SK-N-SH treated with all-trans-retinoic acid at 6 μM for 48 hours (cell line): Measurements from ENCODE around the gene ZMIZ1.

Source experiments
- ATAC-seq: fragments of 200-7000 bp; cut with Tn5 transposase; 3 replicates; pipeline ENCODE4 v1.9.1; 2020; ENCODE audit warnings: mild to moderate bottlenecking, moderate library complexity
- ARNTL ChIP-seq: fragments of 450-650 bp; formaldehyde crosslinking; IDR thresholded peaks from 2 replicates; pipeline ENCODE4 v1.5.0; 2020; ENCODE audit warnings: low read depth, mild to moderate bottlenecking, moderate library complexity, borderline replicate concordance
- BACH2 ChIP-seq: fragments of 250-450 bp; sonication (Bioruptor Pico); IDR thresholded peaks from 2 replicates; pipeline ENCODE4 v1.9.0; 2021; ENCODE audit warnings: mild to moderate bottlenecking, borderline replicate concordance
- CSDC2 ChIP-seq: fragments of 250-450 bp; sonication (Bioruptor Pico); IDR thresholded peaks from 2 replicates; pipeline ENCODE4 v1.5.0; 2020; ENCODE audit warnings: mild to moderate bottlenecking, moderate library complexity
- GLIS3 ChIP-seq: fragments of 250-450 bp; sonication (Bioruptor Pico); IDR thresholded peaks from 2 replicates; pipeline ENCODE4 v1.5.0; 2020; ENCODE audit warnings: mild to moderate bottlenecking, moderate library complexity
- ISL1 ChIP-seq: fragments of 250-450 bp; sonication (Bioruptor Pico); IDR thresholded peaks from 2 replicates; pipeline ENCODE4 v2.1.2; 2022; ENCODE audit warnings: mild to moderate bottlenecking, moderate library complexity
- OSR1 ChIP-seq: fragments of 250-450 bp; sonication (Bioruptor Pico); IDR thresholded peaks from 2 replicates; pipeline ENCODE4 v1.8.0; 2022; ENCODE audit warnings: moderate library complexity, mild to moderate bottlenecking, inconsistent platforms
- PPARA ChIP-seq: fragments of 250-450 bp; sonication (Bioruptor Pico); IDR thresholded peaks from 2 replicates; pipeline ENCODE4 v1.5.0; 2020; ENCODE audit warnings: mild to moderate bottlenecking, borderline replicate concordance
- RARB ChIP-seq: fragments of 250-450 bp; sonication (Bioruptor Pico); IDR thresholded peaks from 2 replicates; pipeline ENCODE4 v1.8.0; 2021; ENCODE audit warnings: mild to moderate bottlenecking, moderate library complexity
- SNAI2 ChIP-seq: fragments of 250-450 bp; sonication (Bioruptor Pico); IDR thresholded peaks from 2 replicates; pipeline ENCODE4 v1.5.0; 2020; ENCODE audit warnings: mild to moderate bottlenecking, moderate library complexity
- TCF4 ChIP-seq: fragments of 250-450 bp; sonication (Bioruptor Pico); IDR thresholded peaks from 2 replicates; pipeline ENCODE4 v1.8.0; 2021; ENCODE audit warnings: mild to moderate bottlenecking, moderate library complexity, borderline replicate concordance
- TOX ChIP-seq: fragments of 250-450 bp; sonication (Bioruptor Pico); IDR thresholded peaks from 2 replicates; pipeline ENCODE4 v1.8.0; 2021; ENCODE audit warnings: mild to moderate bottlenecking, moderate library complexity, borderline replicate concordance
- ZC3H10 ChIP-seq: fragments of 250-450 bp; sonication (Bioruptor Pico); IDR thresholded peaks from 2 replicates; pipeline ENCODE4 v1.5.1; 2021; ENCODE audit warnings: mild to moderate bottlenecking, moderate library complexity
- ZFP3 ChIP-seq: fragments of 250-450 bp; sonication (Bioruptor Pico); IDR thresholded peaks from 2 replicates; pipeline ENCODE4 v1.5.0; 2020; ENCODE audit warnings: mild to moderate bottlenecking, moderate library complexity
- ZFP30 ChIP-seq: fragments of 450-650 bp; formaldehyde crosslinking; IDR thresholded peaks from 2 replicates; pipeline ENCODE4 v1.5.0; 2022; ENCODE audit warnings: mild to moderate bottlenecking, moderate library complexity
- ZNF565 ChIP-seq: fragments of 450-650 bp; formaldehyde crosslinking; conservative IDR thresholded peaks from 2 replicates; pipeline ENCODE4 v1.5.0; 2020; ENCODE audit warnings: low read depth, mild to moderate bottlenecking, moderate library complexity
- ZNF70 ChIP-seq: fragments of 450-650 bp; formaldehyde crosslinking; IDR thresholded peaks from 2 replicates; pipeline ENCODE4 v1.5.0; 2020; ENCODE audit warnings: mild to moderate bottlenecking, moderate library complexity
- ZNF8 ChIP-seq: fragments of 450-650 bp; formaldehyde crosslinking; IDR thresholded peaks from 2 replicates; pipeline ENCODE4 v1.5.0; 2020; ENCODE audit warnings: mild to moderate bottlenecking, moderate library complexity
- TF ChIP-seq, protein P1 (sequence below): fragments of 250-450 bp; sonication (Bioruptor Pico); IDR thresholded peaks from 2 replicates; pipeline ENCODE4 v1.5.1; 2020; ENCODE audit warnings: low read depth, mild to moderate bottlenecking, moderate library complexity
- TF ChIP-seq, protein P2 (sequence below): fragments of 250-450 bp; sonication (Bioruptor Pico); IDR thresholded peaks from 2 replicates; pipeline ENCODE4 v1.5.0; 2020; ENCODE audit warnings: mild to moderate bottlenecking, moderate library complexity
- TF ChIP-seq, protein P3 (sequence below): fragments of 250-450 bp; sonication (Bioruptor Pico); IDR thresholded peaks from 2 replicates; pipeline ENCODE4 v1.8.0; 2021; ENCODE audit warnings: low read depth, mild to moderate bottlenecking, moderate library complexity, borderline replicate concordance
- TF ChIP-seq, protein P4 (sequence below): fragments of 250-450 bp; sonication (Bioruptor Pico); IDR thresholded peaks from 2 replicates; pipeline ENCODE4 v1.8.0; 2020; ENCODE audit warnings: mild to moderate bottlenecking, moderate library complexity, borderline replicate concordance
- TF ChIP-seq, protein P5 (sequence below): fragments of 250-450 bp; sonication (Bioruptor Pico); IDR thresholded peaks from 2 replicates; pipeline ENCODE4 v1.5.1; 2021; ENCODE audit warnings: mild to moderate bottlenecking, moderate library complexity

ZMIZ1 gene

DNA sequence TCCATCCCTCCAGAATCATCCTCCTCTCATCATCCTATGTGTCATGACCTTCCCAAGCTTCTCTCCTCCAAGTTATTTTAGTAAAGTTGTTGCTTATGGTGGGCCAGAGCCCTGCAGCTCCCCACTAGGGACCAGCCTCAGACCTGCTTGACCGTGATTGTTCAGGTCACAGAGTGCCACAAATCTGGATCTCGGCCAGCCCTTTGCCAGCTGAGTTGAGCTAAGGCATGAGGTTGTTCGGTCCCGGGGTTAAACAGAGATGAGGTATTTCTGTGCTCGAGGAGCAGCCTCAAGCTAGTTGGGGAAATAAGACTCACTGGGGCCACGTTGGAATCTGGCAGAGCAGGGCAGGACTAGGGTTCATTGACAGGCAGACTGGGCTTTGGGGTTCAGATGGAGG is 212.2 kb downstream of the ZMIZ1 start:
- ATAC-seq, result no peak
- TF ChIP-seq, protein P1, sequence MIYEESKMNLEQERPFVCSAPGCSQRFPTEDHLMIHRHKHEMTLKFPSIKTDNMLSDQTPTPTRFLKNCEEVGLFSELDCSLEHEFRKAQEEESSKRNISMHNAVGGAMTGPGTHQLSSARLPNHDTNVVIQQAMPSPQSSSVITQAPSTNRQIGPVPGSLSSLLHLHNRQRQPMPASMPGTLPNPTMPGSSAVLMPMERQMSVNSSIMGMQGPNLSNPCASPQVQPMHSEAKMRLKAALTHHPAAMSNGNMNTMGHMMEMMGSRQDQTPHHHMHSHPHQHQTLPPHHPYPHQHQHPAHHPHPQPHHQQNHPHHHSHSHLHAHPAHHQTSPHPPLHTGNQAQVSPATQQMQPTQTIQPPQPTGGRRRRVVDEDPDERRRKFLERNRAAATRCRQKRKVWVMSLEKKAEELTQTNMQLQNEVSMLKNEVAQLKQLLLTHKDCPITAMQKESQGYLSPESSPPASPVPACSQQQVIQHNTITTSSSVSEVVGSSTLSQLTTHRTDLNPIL (CRISPR knock-in tag), result no peak
- TF ChIP-seq PPARA (CRISPR knock-in tag) (no peak), ZNF8 (CRISPR knock-in tag) (no peak), ZC3H10 (CRISPR knock-in tag) (no peak), ISL1 (CRISPR knock-in tag) (no peak), ZNF565 (CRISPR knock-in tag) (no peak), RARB (no peak), ZNF70 (no peak), ARNTL (CRISPR knock-in tag) (no peak), TOX (CRISPR knock-in tag) (no peak), CSDC2 (no peak), OSR1 (CRISPR knock-in tag) (no peak), TCF4 (CRISPR knock-in tag) (no peak)
- TF ChIP-seq, protein P2, sequence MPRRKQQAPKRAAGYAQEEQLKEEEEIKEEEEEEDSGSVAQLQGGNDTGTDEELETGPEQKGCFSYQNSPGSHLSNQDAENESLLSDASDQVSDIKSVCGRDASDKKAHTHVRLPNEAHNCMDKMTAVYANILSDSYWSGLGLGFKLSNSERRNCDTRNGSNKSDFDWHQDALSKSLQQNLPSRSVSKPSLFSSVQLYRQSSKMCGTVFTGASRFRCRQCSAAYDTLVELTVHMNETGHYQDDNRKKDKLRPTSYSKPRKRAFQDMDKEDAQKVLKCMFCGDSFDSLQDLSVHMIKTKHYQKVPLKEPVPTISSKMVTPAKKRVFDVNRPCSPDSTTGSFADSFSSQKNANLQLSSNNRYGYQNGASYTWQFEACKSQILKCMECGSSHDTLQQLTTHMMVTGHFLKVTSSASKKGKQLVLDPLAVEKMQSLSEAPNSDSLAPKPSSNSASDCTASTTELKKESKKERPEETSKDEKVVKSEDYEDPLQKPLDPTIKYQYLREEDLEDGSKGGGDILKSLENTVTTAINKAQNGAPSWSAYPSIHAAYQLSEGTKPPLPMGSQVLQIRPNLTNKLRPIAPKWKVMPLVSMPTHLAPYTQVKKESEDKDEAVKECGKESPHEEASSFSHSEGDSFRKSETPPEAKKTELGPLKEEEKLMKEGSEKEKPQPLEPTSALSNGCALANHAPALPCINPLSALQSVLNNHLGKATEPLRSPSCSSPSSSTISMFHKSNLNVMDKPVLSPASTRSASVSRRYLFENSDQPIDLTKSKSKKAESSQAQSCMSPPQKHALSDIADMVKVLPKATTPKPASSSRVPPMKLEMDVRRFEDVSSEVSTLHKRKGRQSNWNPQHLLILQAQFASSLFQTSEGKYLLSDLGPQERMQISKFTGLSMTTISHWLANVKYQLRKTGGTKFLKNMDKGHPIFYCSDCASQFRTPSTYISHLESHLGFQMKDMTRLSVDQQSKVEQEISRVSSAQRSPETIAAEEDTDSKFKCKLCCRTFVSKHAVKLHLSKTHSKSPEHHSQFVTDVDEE (CRISPR knock-in tag), result no peak
- TF ChIP-seq, protein P3, sequence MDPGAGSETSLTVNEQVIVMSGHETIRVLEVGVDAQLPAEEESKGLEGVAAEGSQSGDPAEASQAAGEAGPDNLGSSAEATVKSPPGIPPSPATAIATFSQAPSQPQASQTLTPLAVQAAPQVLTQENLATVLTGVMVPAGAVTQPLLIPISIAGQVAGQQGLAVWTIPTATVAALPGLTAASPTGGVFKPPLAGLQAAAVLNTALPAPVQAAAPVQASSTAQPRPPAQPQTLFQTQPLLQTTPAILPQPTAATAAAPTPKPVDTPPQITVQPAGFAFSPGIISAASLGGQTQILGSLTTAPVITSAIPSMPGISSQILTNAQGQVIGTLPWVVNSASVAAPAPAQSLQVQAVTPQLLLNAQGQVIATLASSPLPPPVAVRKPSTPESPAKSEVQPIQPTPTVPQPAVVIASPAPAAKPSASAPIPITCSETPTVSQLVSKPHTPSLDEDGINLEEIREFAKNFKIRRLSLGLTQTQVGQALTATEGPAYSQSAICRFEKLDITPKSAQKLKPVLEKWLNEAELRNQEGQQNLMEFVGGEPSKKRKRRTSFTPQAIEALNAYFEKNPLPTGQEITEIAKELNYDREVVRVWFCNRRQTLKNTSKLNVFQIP (CRISPR knock-in tag), result no peak
- TF ChIP-seq, protein P4, sequence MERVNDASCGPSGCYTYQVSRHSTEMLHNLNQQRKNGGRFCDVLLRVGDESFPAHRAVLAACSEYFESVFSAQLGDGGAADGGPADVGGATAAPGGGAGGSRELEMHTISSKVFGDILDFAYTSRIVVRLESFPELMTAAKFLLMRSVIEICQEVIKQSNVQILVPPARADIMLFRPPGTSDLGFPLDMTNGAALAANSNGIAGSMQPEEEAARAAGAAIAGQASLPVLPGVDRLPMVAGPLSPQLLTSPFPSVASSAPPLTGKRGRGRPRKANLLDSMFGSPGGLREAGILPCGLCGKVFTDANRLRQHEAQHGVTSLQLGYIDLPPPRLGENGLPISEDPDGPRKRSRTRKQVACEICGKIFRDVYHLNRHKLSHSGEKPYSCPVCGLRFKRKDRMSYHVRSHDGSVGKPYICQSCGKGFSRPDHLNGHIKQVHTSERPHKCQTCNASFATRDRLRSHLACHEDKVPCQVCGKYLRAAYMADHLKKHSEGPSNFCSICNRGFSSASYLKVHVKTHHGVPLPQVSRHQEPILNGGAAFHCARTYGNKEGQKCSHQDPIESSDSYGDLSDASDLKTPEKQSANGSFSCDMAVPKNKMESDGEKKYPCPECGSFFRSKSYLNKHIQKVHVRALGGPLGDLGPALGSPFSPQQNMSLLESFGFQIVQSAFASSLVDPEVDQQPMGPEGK (CRISPR knock-in tag), result no peak
- TF ChIP-seq, protein P5, sequence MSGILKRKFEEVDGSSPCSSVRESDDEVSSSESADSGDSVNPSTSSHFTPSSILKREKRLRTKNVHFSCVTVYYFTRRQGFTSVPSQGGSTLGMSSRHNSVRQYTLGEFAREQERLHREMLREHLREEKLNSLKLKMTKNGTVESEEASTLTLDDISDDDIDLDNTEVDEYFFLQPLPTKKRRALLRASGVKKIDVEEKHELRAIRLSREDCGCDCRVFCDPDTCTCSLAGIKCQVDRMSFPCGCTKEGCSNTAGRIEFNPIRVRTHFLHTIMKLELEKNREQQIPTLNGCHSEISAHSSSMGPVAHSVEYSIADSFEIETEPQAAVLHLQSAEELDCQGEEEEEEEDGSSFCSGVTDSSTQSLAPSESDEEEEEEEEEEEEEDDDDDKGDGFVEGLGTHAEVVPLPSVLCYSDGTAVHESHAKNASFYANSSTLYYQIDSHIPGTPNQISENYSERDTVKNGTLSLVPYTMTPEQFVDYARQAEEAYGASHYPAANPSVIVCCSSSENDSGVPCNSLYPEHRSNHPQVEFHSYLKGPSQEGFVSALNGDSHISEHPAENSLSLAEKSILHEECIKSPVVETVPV (CRISPR knock-in tag), result no peak

DNA sequence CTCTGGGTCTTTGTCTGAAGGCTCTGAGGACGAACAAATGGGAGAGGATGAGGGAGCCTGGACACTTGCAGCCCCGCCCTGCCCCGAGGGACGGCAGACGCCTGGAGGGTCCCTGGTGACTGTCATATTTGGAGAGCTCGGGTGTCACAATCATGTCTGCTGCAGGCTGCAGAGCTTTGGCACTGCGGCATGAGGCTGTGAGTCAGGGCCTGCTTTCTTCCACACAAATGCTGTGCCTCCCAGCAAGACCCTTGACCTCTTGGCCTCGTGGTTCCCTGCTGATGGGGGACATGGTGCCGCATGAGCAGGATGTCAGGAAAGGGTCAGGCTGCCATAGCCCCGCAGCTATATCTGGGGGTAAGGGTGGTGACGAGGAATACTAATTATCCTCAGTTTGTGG is 213.6 kb downstream of the ZMIZ1 start:
- no peak for ATAC-seq
- TF ChIP-seq BACH2 (CRISPR knock-in tag) (no peak), ZC3H10 (CRISPR knock-in tag) (no peak), ARNTL (CRISPR knock-in tag) (no peak), ZFP3 (CRISPR knock-in tag) (no peak), GLIS3 (no peak), ZNF8 (CRISPR knock-in tag) (no peak), OSR1 (CRISPR knock-in tag) (no peak), CSDC2 (no peak), SNAI2 (no peak), ZFP30 (CRISPR knock-in tag) (no peak), ZNF565 (CRISPR knock-in tag) (no peak), ZNF70 (no peak), TOX (CRISPR knock-in tag) (no peak)
- TF ChIP-seq, protein P1 (CRISPR knock-in tag), result no peak
- TF ChIP-seq, protein P2 (CRISPR knock-in tag), result no peak
- TF ChIP-seq, protein P3 (CRISPR knock-in tag), result no peak
